Upper lobe of right lung (tissue), 1 donor: ENCODE results near the gene ADAP1. TPM values are rescaled to one million over a fixed set of nuclear protein-coding genes. Genes with fewer than 3 reads are reported as not detected.

Experiments
- ATAC-seq: fragments of 200-7000 bp; cut with Tn5 transposase; one replicate; pipeline ENCODE4 v1.9.1; 2020; ENCODE audit warnings: mild to moderate bottlenecking, moderate library complexity
- DNase-seq: peaks from one replicate; pipeline ENCODE4 v3.0.0-alpha.2; 2020
- H3K27ac ChIP-seq: fragments of 200-600 bp; one replicate; pipeline ENCODE4 v1.8.0; 2022
- H3K27me3 ChIP-seq: fragments of 200-600 bp; one replicate; pipeline ENCODE4 v1.8.0; 2022; ENCODE audit warnings: mild to moderate bottlenecking
- H3K36me3 ChIP-seq: fragments of 200-600 bp; one replicate; pipeline ENCODE4 v1.8.0; 2022
- H3K4me1 ChIP-seq: fragments of 200-600 bp; one replicate; pipeline ENCODE4 v1.8.0; 2022
- H3K4me3 ChIP-seq: fragments of 200-600 bp; one replicate; pipeline ENCODE4 v1.8.0; 2022; ENCODE audit warnings: mild to moderate bottlenecking
- H3K9me3 ChIP-seq: fragments of 200-600 bp; one replicate; pipeline ENCODE4 v1.8.0; 2022
- CTCF ChIP-seq: fragments of 200-600 bp; IDR thresholded peaks from one replicate; pipeline ENCODE4 v1.8.0; 2022; ENCODE audit warnings: antibody characterized with exemption
- intact Hi-C: fragments of 100-400 bp; cut with DNase I; formaldehyde crosslinking; loops from one replicate; pipeline ENCODE4 v1.11.0; 2022
- total RNA-seq: library from RNA; stranded (reverse); fragmentation: NEBNext Ultra II Directional; extraction: Animal tissue kit (Norgen Biotek cat#: 25700); gene quantifications from one replicate; pipeline ENCODE4 v1.2.1, GENCODE V29; 2021
- donor health status: DM: no; HTN: yes; CAD: no; lungs with severe emphysema.

Gene ADAP1
- total RNA-seq, 1 donor from 2014 or later: 30.7 TPM

- DNase-seq: no peak
- intact Hi-C loops: no loop called here
- Histone ChIP-seq H3K4me3 (no peak overlapping the region), H3K36me3 (no peaks in the 10 kb centered on the region), H3K27ac (no peak overlapping the region), H3K4me1 (peaks cover 1% of the 10 kb centered on the region), H3K9me3 (no peaks in the 10 kb centered on the region), H3K27me3 (no peaks in the 10 kb centered on the region)
- TF ChIP-seq CTCF: no peak
- ATAC-seq: no peak
Observed at GRCh38 chr7:914521-915194, 39.8 kb downstream of the ADAP1 start.

GRCh38 chr7:913736-914520 is 40.6 kb downstream of the ADAP1 start:
- Histone ChIP-seq H3K4me1 (peaks cover 6% of the 10 kb centered on the region), H3K27ac (no peak overlapping the region), H3K4me3 (no peak overlapping the region), H3K36me3 (no peaks in the 10 kb centered on the region), H3K9me3 (no peaks in the 10 kb centered on the region), H3K27me3 (no peaks in the 10 kb centered on the region)
- TF ChIP-seq CTCF: no peak
- no peak for DNase-seq
- intact Hi-C loops: no loop called here
- peak; percentile 46 for ATAC-seq

GRCh38 chr7:911791-912480 is 42.5 kb downstream of the ADAP1 start:
- Histone ChIP-seq H3K9me3 (no peaks in the 10 kb centered on the region), H3K4me1 (peaks cover 6% of the 10 kb centered on the region), H3K27ac (no peak overlapping the region), H3K4me3 (no peak overlapping the region), H3K36me3 (no peaks in the 10 kb centered on the region), H3K27me3 (no peaks in the 10 kb centered on the region)
- intact Hi-C loops: no loop called here
- ATAC-seq: no peak
- DNase-seq: no peak
- no peak for TF ChIP-seq CTCF

- DNase-seq: no peak
- peaks cover 6% of the 10 kb centered on the region for H3K4me1 ChIP-seq
Observed at GRCh38 chr7:910931-911431, 43.5 kb downstream of the ADAP1 start.

GRCh38 chr7:910441-910861 is 44.0 kb downstream of the ADAP1 start:
- Histone ChIP-seq H3K4me1 (peaks cover 6% of the 10 kb centered on the region), H3K9me3 (no peaks in the 10 kb centered on the region), H3K27me3 (no peaks in the 10 kb centered on the region), H3K36me3 (no peaks in the 10 kb centered on the region), H3K27ac (no peak overlapping the region), H3K4me3 (no peak overlapping the region)
- intact Hi-C loops: no loop called here
- ATAC-seq: no peak
- no peak for DNase-seq
- TF ChIP-seq CTCF: no peak

More at GRCh38 chr7:910931-911431, 43.5 kb downstream of the ADAP1 start:
- ATAC-seq: no peak
- TF ChIP-seq CTCF: no peak
- Histone ChIP-seq H3K36me3 (no peaks in the 10 kb centered on the region), H3K4me3 (no peak overlapping the region), H3K27me3 (no peaks in the 10 kb centered on the region), H3K27ac (no peak overlapping the region), H3K9me3 (no peaks in the 10 kb centered on the region)
- intact Hi-C loops: no loop called here
